Suprapubic skin (tissue), 3 donors: Measurements from ENCODE around the gene HSPA8.

ENCODE experiments used
- CTCF ChIP-seq, 2 donors: fragments of 200-600 bp in 1 of 2; fragments of 450-650 bp in 1 of 2; sonication (generic) in 1 of 2; IDR thresholded peaks; one replicate each; pipeline ENCODE4 v1.5.1; 2016 to 2019; ENCODE audit warnings: antibody characterized with exemption in 2 of 2, mild to moderate bottlenecking in 1 of 2, moderate library complexity in 1 of 2
- EP300 ChIP-seq: sonication (generic); formaldehyde crosslinking; IDR thresholded peaks from one replicate; pipeline ENCODE4 v1.6.1; 2017; ENCODE audit warnings: antibody characterized with exemption

GRCh38 chr11:123054301-123055065 lies 7.5 kb downstream of the HSPA8 start:
- TF ChIP-seq CTCF (IDR thresholded peaks at IDR 0.05) (peak; percentile 44 to 65), EP300 (no peak)
